HUES64 (cell line): Measurements from ENCODE around the gene MDGA2. TPM values are rescaled to one million over a fixed set of nuclear protein-coding genes. Genes with fewer than 3 reads are reported as not detected.
A peak's percentile ranks its signal among the peaks of the same experiment; 100 is the strongest.

Experiments used
- H3K27ac ChIP-seq: 2 replicates; pipeline ENCODE4 v1.7.0; 2013; ENCODE audit warnings: low read depth, low read length, inconsistent platforms
- H3K27me3 ChIP-seq: 2 replicates; pipeline ENCODE4 v1.6.1; 2013; ENCODE audit warnings: mild to moderate bottlenecking, low read length; ENCODE audit not compliant: insufficient read depth
- H3K36me3 ChIP-seq: 2 replicates; pipeline ENCODE4 v1.6.1; 2013; ENCODE audit warnings: mild to moderate bottlenecking, low read length; ENCODE audit not compliant: insufficient read depth
- H3K4me1 ChIP-seq: 2 replicates; pipeline ENCODE4 v1.6.1; 2013; ENCODE audit warnings: mild to moderate bottlenecking, low read length, moderate library complexity; ENCODE audit not compliant: insufficient read depth
- H3K4me3 ChIP-seq: 2 replicates; pipeline ENCODE4 v1.5.1; 2013; ENCODE audit warnings: mild to moderate bottlenecking, low read length, moderate library complexity
- H3K9ac ChIP-seq: 2 replicates; pipeline ENCODE4 v1.6.1; 2013; ENCODE audit warnings: mild to moderate bottlenecking, low read depth, low read length
- H3K9me3 ChIP-seq: 2 replicates; pipeline ENCODE4 v1.6.1; 2013; ENCODE audit warnings: low read depth, low read length; ENCODE audit not compliant: insufficient read depth
- WGBS: fragments of 150-250, 120-280 bp; methylation state at CpG from one replicate; pipeline ENCODE4 v1.1.7; 2013; ENCODE audit warnings: missing lambda C conversion rate; 5-methylcytosine and 5-hydroxymethylcytosine counted together
- polyA plus RNA-seq, 2 experiments: library from polyadenylated mRNA; stranded (reverse); fragments of 50-300 nt; gene quantifications; one replicate each; pipeline ENCODE4 v1.2.3, GENCODE V29; 2013

The MDGA2 gene
- polyA plus RNA-seq (2013, experiment 1 of 2), result 1.1 TPM
- polyA plus RNA-seq (2013, experiment 2 of 2), result 1.0 TPM

DNA sequence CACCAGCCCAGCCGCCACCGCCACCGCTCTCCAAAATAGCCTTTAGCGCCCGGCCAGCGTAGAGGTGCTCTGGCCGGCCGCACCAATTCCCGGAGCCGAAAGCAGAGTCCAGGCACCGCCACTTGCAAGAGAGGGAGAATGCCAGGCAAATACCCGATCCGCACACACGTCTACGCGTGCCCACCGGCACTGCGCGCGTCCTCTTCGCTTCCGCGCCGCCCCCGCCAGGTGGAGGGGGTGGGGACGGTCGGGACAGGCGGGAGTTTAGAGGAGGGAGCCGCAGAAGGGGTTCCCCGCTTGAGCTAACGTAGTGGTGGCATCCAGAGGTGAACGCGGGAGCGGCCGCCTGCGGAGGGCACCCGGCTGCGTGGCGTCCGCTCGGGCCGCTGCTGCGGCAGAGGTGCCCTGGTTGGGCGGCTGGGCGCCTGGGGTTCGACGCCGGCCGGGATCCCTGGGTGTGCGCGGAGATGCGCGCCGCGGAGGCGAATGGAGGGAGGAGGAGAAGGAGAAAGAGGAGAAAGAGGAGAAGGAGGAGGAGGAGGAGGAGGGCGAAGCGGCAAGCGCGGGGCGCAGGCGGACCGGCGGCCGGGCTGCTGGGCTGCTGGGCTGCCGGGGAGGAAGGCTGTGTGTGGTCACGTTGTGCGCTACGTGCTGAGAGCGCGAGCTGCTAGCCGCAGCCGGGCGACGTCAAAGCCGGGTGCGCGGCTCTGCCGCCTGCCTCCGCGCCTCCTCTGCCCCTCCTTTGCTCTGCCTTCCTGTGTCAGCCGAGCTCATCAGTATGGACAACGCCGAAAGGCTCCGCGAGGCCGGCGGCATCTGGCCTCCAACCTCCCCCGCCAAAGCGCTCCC, at the start of gene MDGA2:
Gene MDGA2 (minus strand): TSS at position 140 of the 849 bp plus-strand sequence.
- peaks cover 80% of the 10 kb centered on the region for H3K27me3 ChIP-seq

GRCh38 chr14:47722929-47723693, 47.7 kb upstream of the MDGA2 start:
- Histone ChIP-seq H3K9me3 (no peaks in the 10 kb centered on the region), H3K27ac (no peak overlapping the region), H3K36me3 (no peaks in the 10 kb centered on the region), H3K4me3 (no peak overlapping the region), H3K27me3 (no peaks in the 10 kb centered on the region), H3K9ac (no peak overlapping the region), H3K4me1 (no peaks in the 10 kb centered on the region)
- WGBS, result 94% methylated on average over 2 of the region's 2 CpGs

More for the DNA sequence above, at the start of gene MDGA2:
- Histone ChIP-seq H3K4me3 (peak within 1 kb of the TSS; percentile 65), H3K4me1 (0 out of 2 replicates have a peak, but pooled peaks cover 5% of the 10 kb centered on the region), H3K36me3 (no peaks in the 10 kb centered on the region), H3K9me3 (no peaks in the 10 kb centered on the region), H3K27ac (no peak within 1 kb of the TSS), H3K9ac (0 out of 2 replicates have a peak within 1 kb of the TSS, but pooled peaks have one; percentile 26)
- WGBS, result under 1% methylated on average over 90 of the region's 90 CpGs

DNA sequence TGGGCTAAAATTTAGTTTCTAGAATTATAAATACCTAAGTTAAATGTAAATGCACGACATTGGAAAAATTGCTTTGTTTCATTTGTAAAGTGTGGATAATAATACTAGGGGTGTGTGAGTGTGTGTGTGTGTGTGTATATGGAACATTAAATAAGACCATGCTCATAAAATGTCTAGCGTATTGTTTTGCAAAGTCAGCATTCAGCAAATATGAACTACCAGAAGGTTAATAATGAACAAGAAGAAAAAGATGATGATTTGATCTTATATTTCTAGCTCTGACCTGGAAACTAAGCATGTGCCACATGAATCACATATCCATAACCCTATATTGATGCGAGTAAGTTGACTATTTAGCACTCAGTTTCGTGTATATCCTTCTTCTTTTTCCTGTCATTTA, 44.9 kb upstream of the MDGA2 start:
- Histone ChIP-seq H3K9ac (no peak overlapping the region), H3K9me3 (no peaks in the 10 kb centered on the region), H3K27ac (no peak overlapping the region), H3K4me1 (no peaks in the 10 kb centered on the region), H3K4me3 (no peak overlapping the region), H3K36me3 (no peaks in the 10 kb centered on the region), H3K27me3 (no peaks in the 10 kb centered on the region)
- WGBS, result 96% methylated on average over 4 of the region's 4 CpGs

- H3K9ac ChIP-seq, result no peak overlapping the region
- no peak overlapping the region for H3K4me3 ChIP-seq
- H3K27me3 ChIP-seq, result no peaks in the 10 kb centered on the region
- 89% methylated on average over 3 of the region's 3 CpGs for WGBS
- H3K4me1 ChIP-seq, result no peaks in the 10 kb centered on the region
- H3K36me3 ChIP-seq, result no peaks in the 10 kb centered on the region
- H3K27ac ChIP-seq, result no peak overlapping the region
- H3K9me3 ChIP-seq, result no peaks in the 10 kb centered on the region
These were observed 39.9 kb upstream of the MDGA2 start for GRCh38 chr14:47715330-47715729.

- WGBS, result 98% methylated on average over 2 of the region's 2 CpGs
- no peaks in the 10 kb centered on the region for H3K27me3 ChIP-seq
- H3K27ac ChIP-seq, result no peak overlapping the region
- no peaks in the 10 kb centered on the region for H3K4me1 ChIP-seq
- no peaks in the 10 kb centered on the region for H3K9me3 ChIP-seq
- H3K36me3 ChIP-seq, result no peaks in the 10 kb centered on the region
- no peak overlapping the region for H3K9ac ChIP-seq
- H3K4me3 ChIP-seq, result no peak overlapping the region
These were observed 35.2 kb upstream of the MDGA2 start for GRCh38 chr14:47710581-47710980.

DNA sequence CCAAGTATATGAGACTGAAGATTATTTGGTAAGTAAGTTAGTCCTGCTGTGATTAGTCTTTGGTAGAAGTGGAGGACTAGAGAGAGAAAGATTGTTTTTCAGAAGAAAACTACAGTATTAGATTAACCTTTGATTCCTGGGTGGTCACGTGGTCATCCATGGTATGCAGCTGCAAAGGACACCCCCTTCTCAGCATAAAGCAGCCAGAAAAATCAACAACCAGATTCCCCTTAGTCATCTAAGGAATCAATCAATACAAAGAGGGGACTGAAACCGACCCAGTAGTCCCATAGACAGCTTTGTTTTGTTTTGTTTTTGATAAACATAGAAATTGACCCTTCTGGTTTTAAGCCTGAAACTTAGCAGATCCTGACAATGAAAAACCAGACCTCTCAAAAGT, 30.3 kb upstream of the MDGA2 start:
- Histone ChIP-seq H3K9me3 (peaks cover 7% of the 10 kb centered on the region; the same call in 1 of the 2 replicates), H3K36me3 (no peaks in the 10 kb centered on the region), H3K4me1 (no peaks in the 10 kb centered on the region), H3K27me3 (no peaks in the 10 kb centered on the region), H3K4me3 (no peak overlapping the region), H3K27ac (no peak overlapping the region), H3K9ac (no peak overlapping the region)
- 89% methylated on average over 2 of the region's 2 CpGs for WGBS

DNA sequence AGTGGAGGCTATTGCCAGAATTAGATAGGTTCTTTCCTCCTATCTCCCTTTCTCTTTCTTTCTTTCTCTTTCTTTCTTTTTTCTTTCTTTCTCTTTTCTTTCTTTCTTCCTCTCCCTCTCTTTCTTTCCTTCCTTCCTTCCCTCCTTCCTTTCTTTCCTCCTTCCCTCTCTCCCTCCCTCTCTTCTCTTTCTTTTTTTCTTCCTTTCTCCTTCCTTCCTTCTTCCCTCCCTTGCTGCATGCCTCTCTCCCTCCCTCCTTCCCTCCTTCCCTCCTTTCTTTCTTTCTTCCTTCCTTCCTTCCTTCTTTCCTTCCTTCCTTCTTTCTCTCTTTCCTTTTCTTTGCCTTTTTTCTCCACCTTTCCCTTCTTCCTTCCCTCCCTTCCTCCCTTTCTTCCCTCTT, 16.4 kb upstream of the MDGA2 start:
- H3K9me3 ChIP-seq, result no peaks in the 10 kb centered on the region
- no peak overlapping the region for H3K9ac ChIP-seq
- no peak overlapping the region for H3K27ac ChIP-seq
- no peaks in the 10 kb centered on the region for H3K36me3 ChIP-seq
- H3K4me3 ChIP-seq, result no peak overlapping the region
- no peaks in the 10 kb centered on the region for H3K4me1 ChIP-seq
- H3K27me3 ChIP-seq, result no peaks in the 10 kb centered on the region

- 55% methylated on average over 1 of the region's 1 CpG for WGBS
- no peaks in the 10 kb centered on the region for H3K9me3 ChIP-seq
- H3K36me3 ChIP-seq, result no peaks in the 10 kb centered on the region
- no peak overlapping the region for H3K9ac ChIP-seq
- H3K4me3 ChIP-seq, result no peak overlapping the region
- H3K4me1 ChIP-seq, result no peaks in the 10 kb centered on the region
- peaks cover 49% of the 10 kb centered on the region for H3K27me3 ChIP-seq
- no peak overlapping the region for H3K27ac ChIP-seq
These were observed 3.6 kb upstream of the MDGA2 start for GRCh38 chr14:47678993-47679392.

DNA sequence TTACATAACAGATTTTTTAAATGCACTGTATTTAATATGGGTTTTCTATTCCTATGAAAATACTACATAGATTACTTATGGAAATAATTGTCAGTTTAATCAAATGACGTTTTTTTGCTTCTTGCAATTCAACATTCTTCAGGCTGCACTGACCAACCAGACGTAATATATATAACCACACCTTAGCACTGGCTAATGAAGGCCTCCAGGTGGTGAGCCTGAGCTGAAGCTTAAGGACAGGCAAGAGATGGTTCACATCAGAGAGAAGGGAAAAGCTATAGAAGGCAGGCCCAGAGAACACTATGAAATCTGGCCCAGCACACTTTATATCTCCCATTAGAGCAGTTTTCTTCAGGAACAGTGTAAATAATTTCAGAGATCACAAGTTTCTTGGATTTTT, 2.8 kb upstream of the MDGA2 start:
- 43% methylated on average over 1 of the region's 2 CpGs for WGBS
- Histone ChIP-seq H3K27ac (no peak overlapping the region), H3K4me1 (0 out of 2 replicates have a peak, but pooled peaks cover 5% of the 10 kb centered on the region), H3K9me3 (no peaks in the 10 kb centered on the region), H3K36me3 (no peaks in the 10 kb centered on the region), H3K4me3 (no peak overlapping the region), H3K9ac (no peak overlapping the region), H3K27me3 (peaks cover 57% of the 10 kb centered on the region)

GRCh38 chr14:47676315-47676617, 861 bp upstream of the MDGA2 start:
- peaks cover 76% of the 10 kb centered on the region for H3K27me3 ChIP-seq
- H3K9me3 ChIP-seq, result no peaks in the 10 kb centered on the region
- H3K9ac ChIP-seq, result no peak overlapping the region
- peak overlapping the region; percentile 65 for H3K4me3 ChIP-seq
- 0 out of 2 replicates have a peak, but pooled peaks cover 5% of the 10 kb centered on the region for H3K4me1 ChIP-seq
- no peak overlapping the region for H3K27ac ChIP-seq
- no peaks in the 10 kb centered on the region for H3K36me3 ChIP-seq
- WGBS, result 1% methylated on average over 15 of the region's 15 CpGs
